T-cell (primary cell): Measurements from ENCODE around the gene GIN1. TPM values are rescaled to one million over a fixed set of nuclear protein-coding genes. Genes with fewer than 3 reads are reported as not detected.

Experiments
- ATAC-seq, 4 experiments: fragments of 200-7000 bp in 3 of 4; fragments of 150-1000 bp in 1 of 4; cut with Tn5 transposase; replicated peaks in 1 of 4; 1 replicate in 3 of 4; 2 replicates in 1 of 4; pipeline ENCODE4 v1.10.0; 2021; ENCODE audit warnings: moderate library complexity in 3 of 4, mild to moderate bottlenecking in 2 of 4, moderate number of reproducible peaks in 1 of 4
- CTCF ChIA-PET, 2 donors: fragments of 300-600 bp; sonication (Branson Sonifier 250); formaldehyde crosslinking; loops; one replicate each; lab custom pipeline; 2022; ENCODE audit warnings: antibody characterized with exemption in 2 of 2; lab: Charles Lee
- POLR2A ChIA-PET, 2 donors: fragments of 300-600 bp; sonication (Branson Sonifier 250); formaldehyde crosslinking; loops; one replicate each; lab custom pipeline; 2022; ENCODE audit warnings: antibody characterized with exemption in 2 of 2; lab: Charles Lee
- DNase-seq, 35 experiments: peaks; one replicate each; pipeline versions ENCODE4 v3.0.0 to v3.0.0-alpha.2; 2013 to 2023
- H3K27ac ChIP-seq: one replicate; pipeline ENCODE4 v1.5.1; 2013; ENCODE audit warnings: low read length
- H3K27me3 ChIP-seq, 2 experiments: replicated peaks in 1 of 2; 1 replicate in 1 of 2; 2 replicates in 1 of 2; pipeline versions ENCODE4 v1.6.1 to v1.7.0; 2013; ENCODE audit warnings: low read length in 1 of 2, mixed read lengths in 1 of 2; ENCODE audit not compliant: control insufficient read depth in 2 of 2, insufficient read depth in 2 of 2; ENCODE audit errors: extremely low read depth in 1 of 2
- H3K36me3 ChIP-seq, 2 donors: 1 replicate in 1 of 2; 2 replicates in 1 of 2; pipeline versions ENCODE4 v1.6.1 to v1.7.0; 2013; ENCODE audit warnings: low read length in 1 of 2; ENCODE audit not compliant: control insufficient read depth in 2 of 2, insufficient read depth in 1 of 2; ENCODE audit errors: extremely low read depth in 1 of 2
- H3K4me1 ChIP-seq, 2 experiments: 1 replicate in 1 of 2; 2 replicates in 1 of 2; pipeline versions ENCODE4 v1.6.1 to v1.7.0; 2013; ENCODE audit warnings: low read length in 2 of 2, mixed read lengths in 1 of 2; ENCODE audit not compliant: insufficient read depth in 2 of 2, control insufficient read depth in 1 of 2; ENCODE audit errors: extremely low read depth in 1 of 2
- H3K4me3 ChIP-seq, 2 donors: 1 replicate in 1 of 2; 2 replicates in 1 of 2; pipeline versions ENCODE4 v1.5.1 to v1.7.0; 2013; ENCODE audit warnings: mild to moderate bottlenecking in 2 of 2, low read length in 1 of 2, moderate library complexity in 1 of 2; ENCODE audit not compliant: control insufficient read depth in 1 of 2; ENCODE audit errors: extremely low read depth in 1 of 2
- H3K9me3 ChIP-seq: 2 replicates; pipeline ENCODE4 v1.7.0; 2013
- H3K27ac Mint-ChIP-seq, 2 donors: one replicate each; pipeline ENCODE4 v1.8.0; 2020 to 2021; ENCODE audit warnings: mild to moderate bottlenecking in 2 of 2, mixed read lengths in 2 of 2
- H3K27me3 Mint-ChIP-seq, 2 donors: one replicate each; pipeline ENCODE4 v1.8.0; 2021 to 2022; ENCODE audit warnings: mixed read lengths in 2 of 2
- H3K36me3 Mint-ChIP-seq: one replicate; pipeline ENCODE4 v1.8.0; 2021; ENCODE audit warnings: mixed read lengths
- H3K4me1 Mint-ChIP-seq, 3 donors: one replicate each; pipeline ENCODE4 v1.8.0; 2020 to 2022; ENCODE audit warnings: mixed read lengths in 3 of 3, mild to moderate bottlenecking in 1 of 3
- H3K4me3 Mint-ChIP-seq, 3 donors: one replicate each; pipeline ENCODE4 v1.8.0; 2020 to 2022; ENCODE audit warnings: mild to moderate bottlenecking in 3 of 3, mixed read lengths in 3 of 3, moderate library complexity in 3 of 3
- H3K9me3 Mint-ChIP-seq, 3 donors: one replicate each; pipeline ENCODE4 v1.8.0; 2020 to 2022; ENCODE audit warnings: mixed read lengths in 3 of 3
- WGBS: methylation state at CpG from one replicate; pipeline ENCODE4 v1.1.5; 2013; ENCODE audit warnings: missing lambda C conversion rate; ENCODE audit not compliant: insufficient coverage; 5-methylcytosine and 5-hydroxymethylcytosine counted together
- total RNA-seq, 35 experiments: library from RNA in 6 of 35; stranded (reverse) in 6 of 35; fragments of 120-200 nt in 1 of 35; gene quantifications; one replicate each; pipeline versions ENCODE4 v1.2.1 to v1.2.4 and lab custom pipeline; 2013 to 2026

GIN1 gene
- total RNA-seq, 5 donors from 2014 or later (not counting 1 experiment from before 2014, with no cell fraction given): 2.6 to 18.8 (median 11.8) TPM

DNA sequence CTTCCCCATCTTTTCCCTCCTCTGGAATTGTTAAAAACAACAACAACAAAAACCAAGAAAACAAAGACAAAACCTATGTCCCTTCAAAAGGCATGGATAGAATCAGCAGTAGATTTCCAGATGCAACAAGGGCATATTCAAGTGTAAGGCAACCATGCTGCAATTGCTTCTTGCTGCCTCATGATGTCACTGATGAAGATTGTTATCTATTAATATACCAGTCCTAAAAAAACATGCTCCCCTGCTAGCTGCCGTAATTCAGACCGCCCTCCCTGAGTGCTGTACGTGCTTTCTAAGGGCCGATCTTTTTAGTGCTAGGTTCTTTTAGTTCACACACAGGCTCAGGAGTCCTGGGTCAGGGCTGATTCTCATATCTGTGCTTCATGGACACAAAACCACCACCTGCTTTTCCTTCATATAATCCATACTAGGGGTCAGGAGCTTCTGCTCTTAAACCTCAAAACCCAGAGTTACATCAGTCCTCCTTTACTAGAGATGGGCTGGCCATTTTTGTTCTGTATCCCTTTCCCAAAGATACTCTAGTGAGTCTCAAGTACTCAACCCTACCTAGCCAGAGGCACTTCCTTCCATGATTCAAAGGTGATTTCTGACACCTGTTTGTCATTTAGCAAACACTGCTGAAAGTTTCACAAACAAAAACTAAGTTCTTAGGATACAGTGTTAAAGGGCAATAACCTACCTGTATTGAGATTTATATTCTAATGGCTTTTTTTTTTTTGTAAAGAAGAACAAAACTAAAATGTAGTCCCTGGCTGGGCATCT is 82.1 kb downstream of the GIN1 start:
- peaks cover 3% of the 10 kb centered on the region for H3K36me3 Mint-ChIP-seq
- Histone ChIP-seq H3K27ac (no peak overlapping the region), H3K4me3 (no peak overlapping the region), H3K4me1 (no peaks in the 10 kb centered on the region), H3K27me3 (peaks cover 0 to 7% of the 10 kb centered on the region in 2 experiments), H3K9me3 (no peaks in the 10 kb centered on the region), H3K36me3 (no peaks in the 10 kb centered on the region)
- no peak overlapping the region for H3K27ac Mint-ChIP-seq
- DNase-seq: no peak
- H3K4me3 Mint-ChIP-seq: no peak overlapping the region
- no peaks in the 10 kb centered on the region for H3K9me3 Mint-ChIP-seq
- no peak for ATAC-seq
- H3K4me1 Mint-ChIP-seq: no peaks in the 10 kb centered on the region
- 80% methylated on average over 3 of the region's 4 CpGs for WGBS
- peaks cover 0 to 4% of the 10 kb centered on the region in 2 donors for H3K27me3 Mint-ChIP-seq
- POLR2A ChIA-PET: no interaction called here
- CTCF ChIA-PET: no interaction called here

DNA sequence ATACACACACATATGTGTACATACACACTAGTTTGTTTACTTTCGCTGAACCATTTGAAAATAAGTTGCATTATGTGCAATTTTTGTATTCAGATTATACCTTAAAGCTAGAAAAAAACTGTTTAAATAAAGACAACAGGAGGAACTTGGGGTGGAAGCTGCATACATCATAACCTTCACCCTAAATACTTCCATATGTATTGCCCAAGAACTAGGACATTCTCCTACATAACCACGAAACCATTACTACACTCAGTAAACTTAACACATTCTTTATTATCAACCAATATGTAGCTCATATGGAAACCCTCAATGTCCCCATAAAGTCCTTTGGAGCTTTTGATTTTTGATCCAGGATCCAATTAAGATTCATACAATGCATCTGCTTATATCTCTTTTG is 83.3 kb downstream of the GIN1 start:
- Mint-ChIP-seq H3K36me3 (peaks cover 6% of the 10 kb centered on the region), H3K4me1 (no peaks in the 10 kb centered on the region), H3K9me3 (no peaks in the 10 kb centered on the region), H3K4me3 (no peak overlapping the region), H3K27me3 (peaks cover 0 to 4% of the 10 kb centered on the region in 2 donors), H3K27ac (no peak overlapping the region)
- Histone ChIP-seq H3K4me1 (no peaks in the 10 kb centered on the region), H3K27me3 (peaks cover 0 to 7% of the 10 kb centered on the region in 2 experiments), H3K9me3 (no peaks in the 10 kb centered on the region), H3K4me3 (no peak overlapping the region), H3K27ac (no peak overlapping the region), H3K36me3 (peaks cover 0 to 5% of the 10 kb centered on the region in 2 donors)
- CTCF ChIA-PET: interaction anchor here in 1 of 2 donors (1.0 to 1.3 kb wide), 2 partner anchors 155 to 355 kb away, joined by 3 to 9 read pairs; no protein-coding TSS in a partner anchor
- DNase-seq (no peak), ATAC-seq (no peak)
- POLR2A ChIA-PET: no interaction called here
- WGBS: 80% methylated on average over 1 of the region's 2 CpGs

Other genes with a start within 250 kb of the GIN1 start
- 10 to 100 TPM; 40.1 to 63.7 (median 53.3) TPM for gene PPIP5K2, start 163 bp upstream of the GIN1 start, total RNA-seq
- 1 to 10 TPM; 1.0 to 4.6 (median 3.7) TPM for gene MACIR, start 138.6 kb upstream of the GIN1 start, total RNA-seq